ENCODE data around the gene C9.
"Not testable (repeated sequence)": the region's sequence is repeated elsewhere in the genome, so short reads cannot be mapped to it uniquely, and the experiment has no call there.

Gene C9

GRCh38 chr5:39364367-39364766 lies at the start of gene C9:
Gene C9, minus strand, starts transcription at chr5:39364495. Its CDS starts 31 bp downstream, at chr5:39364464.
- no peak for DNase-seq (ENCODE audit: low read depth)

GRCh38 chr5:39413771-39414170 lies 49.5 kb upstream of the C9 start:
- DNase-seq (ENCODE audit: low read depth), result no peak

GRCh38 chr5:39412721-39413394 lies 48.6 kb upstream of the C9 start:
- DNase-seq (ENCODE audit: low read depth), result no peak

- DNase-seq (ENCODE audit: low read depth), result no peak
These were observed 47.7 kb upstream of the C9 start for GRCh38 chr5:39411985-39412384.

DNA sequence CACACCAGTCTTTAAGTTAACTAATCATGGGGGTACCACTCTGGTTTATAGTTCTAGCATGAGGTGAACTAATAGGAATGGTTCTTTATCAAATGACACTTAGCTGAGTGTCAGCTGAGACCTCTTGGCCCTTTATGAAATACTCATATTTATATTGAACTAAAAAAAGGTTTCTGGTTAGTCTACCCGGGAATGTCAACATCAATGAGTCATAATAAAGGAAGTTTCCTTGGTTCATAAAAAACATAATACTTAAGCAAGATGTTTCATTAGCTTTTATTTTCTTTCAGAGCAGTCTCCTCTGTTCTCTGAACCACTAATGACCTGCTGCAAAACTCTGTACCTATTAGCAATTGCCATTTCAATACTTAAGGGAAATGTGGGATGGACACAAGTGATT lies 46.8 kb upstream of the C9 start:
- DNase-seq (ENCODE audit: low read depth), result no peak

DNA sequence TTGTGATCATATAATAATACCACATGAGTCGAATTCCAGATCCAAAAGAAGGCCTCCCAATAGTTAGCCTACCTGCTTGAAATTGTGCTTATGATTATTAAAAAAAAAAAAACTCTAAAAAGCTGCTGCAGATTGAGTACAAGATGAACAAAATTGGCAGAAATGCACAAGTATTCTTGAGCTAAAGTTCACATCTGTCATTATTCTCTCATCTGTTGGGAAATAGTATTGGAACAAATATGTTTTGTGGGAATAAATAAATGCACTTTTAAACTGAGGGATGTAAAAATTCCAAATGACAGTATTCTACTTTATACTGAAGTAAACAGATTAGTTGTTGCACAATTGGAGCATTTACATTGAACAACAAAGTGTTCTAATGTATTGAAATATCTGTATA lies 44.7 kb upstream of the C9 start:
- DNase-seq (ENCODE audit: low read depth), result no peak

DNA sequence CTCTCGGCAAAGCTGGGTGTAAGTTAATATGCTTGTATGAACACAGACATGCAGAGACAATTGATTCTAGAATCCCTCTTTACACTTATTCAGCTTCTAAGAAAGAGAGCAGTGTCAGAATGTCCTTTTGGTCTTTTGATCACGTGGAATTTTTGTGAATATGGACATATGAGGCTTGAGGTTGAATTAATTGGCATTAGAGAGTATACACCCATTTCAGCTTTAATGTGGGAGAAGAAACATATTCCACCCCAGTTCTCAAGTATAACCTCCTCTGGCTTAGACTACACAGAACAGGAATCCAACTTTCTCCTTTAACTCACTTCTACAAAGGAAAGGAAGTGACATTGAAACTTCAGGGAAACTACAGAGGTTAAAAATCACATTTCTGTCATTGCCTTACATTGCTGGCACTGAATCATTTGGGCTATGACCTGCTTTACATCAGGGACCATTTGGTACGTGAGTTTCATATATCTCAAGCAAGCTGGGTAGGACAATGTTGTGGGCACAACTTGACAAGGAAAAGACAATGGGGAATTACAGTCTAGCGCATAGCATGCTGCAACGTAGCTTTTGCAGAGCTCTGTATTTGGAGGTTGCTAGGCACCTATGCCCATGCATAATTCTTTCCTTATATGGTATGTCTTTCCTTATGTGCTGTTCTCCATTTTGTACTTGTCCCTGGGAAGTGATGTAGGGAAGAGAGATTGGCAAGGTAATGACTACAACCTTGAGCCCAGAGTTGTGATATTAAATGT lies 41.0 kb upstream of the C9 start:
- no peak for DNase-seq (ENCODE audit: low read depth)

GRCh38 chr5:39403761-39404160 lies 39.5 kb upstream of the C9 start:
- DNase-seq (ENCODE audit: low read depth), result not testable (repeated sequence)

- DNase-seq (ENCODE audit: low read depth), result not testable (repeated sequence)
These were observed 37.8 kb upstream of the C9 start for GRCh38 chr5:39402140-39402539.

- DNase-seq (ENCODE audit: low read depth), result no peak
These were observed 36.7 kb upstream of the C9 start for GRCh38 chr5:39400713-39401578.

- no peak for DNase-seq (ENCODE audit: low read depth)
These were observed 35.1 kb upstream of the C9 start for GRCh38 chr5:39399135-39400036.

GRCh38 chr5:39396843-39397242 lies 32.5 kb upstream of the C9 start:
- DNase-seq (ENCODE audit: low read depth), result no peak

GRCh38 chr5:39395521-39395920 lies 31.2 kb upstream of the C9 start:
- DNase-seq (ENCODE audit: low read depth), result no peak

DNA sequence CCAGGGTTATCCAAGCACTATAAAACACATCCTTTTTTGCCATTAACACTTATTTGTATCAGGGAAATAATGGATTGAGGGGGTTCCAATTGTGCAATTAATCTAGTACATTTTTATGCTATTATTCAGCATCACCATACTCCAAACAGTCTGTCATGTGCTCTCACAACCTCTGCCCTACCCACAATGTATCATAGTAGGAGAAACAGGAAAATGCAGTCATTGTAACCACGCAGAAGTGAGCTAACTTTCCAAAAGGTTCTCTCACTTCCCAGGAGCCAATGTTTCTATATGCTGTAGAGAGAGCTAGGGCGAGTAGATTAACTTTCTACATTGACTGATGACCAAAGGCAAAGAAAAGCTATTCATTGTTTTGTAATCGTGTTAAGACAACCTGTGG lies 30.7 kb upstream of the C9 start:
- DNase-seq (ENCODE audit: low read depth), result no peak

GRCh38 chr5:39390945-39391344 lies 26.6 kb upstream of the C9 start:
- DNase-seq (ENCODE audit: low read depth), result no peak

DNA sequence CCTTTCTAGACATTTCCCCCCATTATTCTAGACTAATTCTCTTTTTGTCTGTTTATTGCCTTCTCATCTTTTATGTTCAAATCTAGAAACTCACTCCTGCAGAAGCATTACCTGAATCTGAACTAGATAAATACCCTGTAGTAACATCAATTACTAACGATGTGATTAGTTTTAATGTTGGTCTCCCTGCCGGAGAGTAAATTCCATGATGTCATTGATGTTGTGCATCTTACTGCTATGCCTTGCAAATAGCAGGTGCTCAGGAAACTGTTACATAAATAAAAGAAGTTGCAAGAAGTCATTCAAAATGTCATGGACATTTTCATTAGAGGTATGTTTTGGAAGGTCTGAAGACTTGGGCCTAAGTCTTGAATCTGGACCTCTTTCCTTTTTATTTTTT lies 23.0 kb upstream of the C9 start:
- DNase-seq (ENCODE audit: low read depth), result no peak

DNA sequence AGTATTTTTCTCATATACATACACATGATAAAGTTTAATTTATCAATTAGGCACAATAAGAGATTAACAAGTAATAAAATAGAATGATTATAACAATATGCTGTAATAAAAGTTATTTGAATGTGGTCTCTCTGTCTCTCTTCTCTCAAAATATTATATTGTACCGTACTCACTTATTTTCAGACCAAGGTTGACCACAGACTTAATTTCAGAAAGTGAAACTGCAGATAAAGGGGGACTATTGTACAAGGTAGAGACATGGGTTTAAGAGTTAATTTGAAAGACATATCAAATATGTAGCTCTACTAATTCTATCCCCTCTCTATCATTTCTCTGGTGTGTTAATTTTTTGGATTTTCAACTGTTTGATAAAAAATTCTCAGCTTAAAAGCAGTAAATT lies 20.0 kb upstream of the C9 start:
- no peak for DNase-seq (ENCODE audit: low read depth)

DNA sequence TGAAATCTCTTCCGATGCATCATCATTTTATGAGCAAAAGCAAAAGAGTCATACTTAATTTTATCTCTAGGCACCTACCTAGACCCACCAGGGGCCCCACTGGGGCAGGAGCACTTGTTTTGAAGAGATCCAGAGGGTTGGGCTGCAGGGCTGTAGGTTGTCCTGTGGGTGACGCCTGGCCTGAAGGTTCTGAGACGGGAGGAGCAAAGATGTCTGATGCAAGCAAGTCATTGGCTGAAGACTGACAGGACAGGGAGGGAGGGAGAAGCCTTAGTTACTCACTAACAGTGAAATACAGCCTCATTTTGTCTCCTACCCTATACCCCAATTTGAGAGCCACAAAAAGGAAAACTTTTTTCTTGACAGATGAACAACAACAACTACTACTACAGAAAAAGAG lies 17.1 kb upstream of the C9 start:
- no peak for DNase-seq (ENCODE audit: low read depth)

DNA sequence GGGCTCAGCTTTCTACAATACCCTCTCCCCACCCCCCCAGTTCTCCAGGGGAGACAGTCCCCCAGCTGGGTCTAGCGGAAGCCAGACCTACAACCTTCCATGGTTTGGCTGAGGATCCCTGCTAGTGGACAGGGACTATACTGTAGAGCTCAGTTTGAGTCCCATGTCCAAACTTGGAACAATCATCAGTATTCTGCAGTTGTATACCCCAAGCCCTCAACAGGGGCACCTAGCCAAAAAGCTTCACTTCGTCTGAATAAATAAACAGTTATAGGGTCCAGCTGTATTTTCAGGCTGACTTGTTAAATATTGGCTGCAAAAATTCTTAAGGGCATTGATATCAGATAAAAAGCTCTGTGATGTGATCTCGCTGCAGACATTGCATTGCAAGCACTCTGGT lies 15.4 kb upstream of the C9 start:
- DNase-seq (ENCODE audit: low read depth), result no peak

DNA sequence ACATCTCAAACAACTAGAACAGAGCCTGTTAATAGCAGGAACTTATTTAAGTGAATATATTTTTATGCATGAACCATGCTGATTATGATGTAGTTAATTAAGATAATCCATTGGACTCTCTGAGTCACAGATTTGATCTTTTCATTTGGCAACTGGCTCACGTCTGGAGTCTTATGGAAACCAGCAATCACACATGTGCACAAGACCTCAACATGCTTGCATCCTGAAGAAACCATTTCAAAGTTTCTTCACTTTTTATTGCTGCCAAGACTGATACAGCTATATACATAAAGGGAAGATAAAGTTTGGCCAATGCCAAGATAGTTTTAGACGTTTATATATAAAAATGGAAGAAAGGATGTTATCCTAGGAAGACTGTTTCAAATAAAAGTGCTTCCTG lies 13.3 kb upstream of the C9 start:
- no peak for DNase-seq (ENCODE audit: low read depth)

DNA sequence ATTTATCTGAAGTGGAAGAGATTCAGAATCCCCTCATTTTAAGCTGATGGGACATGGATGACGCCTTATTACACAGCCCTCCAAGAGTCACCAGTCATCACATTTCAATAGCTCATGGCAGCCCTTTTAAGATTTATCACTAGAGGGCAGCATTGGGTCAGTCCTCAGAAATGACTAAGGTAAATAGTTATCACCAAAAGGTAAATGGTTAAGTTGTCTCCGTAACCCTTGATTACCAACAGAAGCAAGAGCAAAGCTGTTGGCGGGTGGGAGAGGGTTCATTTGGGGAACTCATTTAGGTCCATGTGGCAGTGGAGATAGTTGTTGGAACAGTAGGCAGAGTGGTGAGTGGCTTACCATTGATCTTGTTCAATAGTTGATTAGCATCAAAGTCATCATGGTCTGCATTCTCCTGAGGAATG lies 12.0 kb upstream of the C9 start:
- no peak for DNase-seq (ENCODE audit: low read depth)

DNA sequence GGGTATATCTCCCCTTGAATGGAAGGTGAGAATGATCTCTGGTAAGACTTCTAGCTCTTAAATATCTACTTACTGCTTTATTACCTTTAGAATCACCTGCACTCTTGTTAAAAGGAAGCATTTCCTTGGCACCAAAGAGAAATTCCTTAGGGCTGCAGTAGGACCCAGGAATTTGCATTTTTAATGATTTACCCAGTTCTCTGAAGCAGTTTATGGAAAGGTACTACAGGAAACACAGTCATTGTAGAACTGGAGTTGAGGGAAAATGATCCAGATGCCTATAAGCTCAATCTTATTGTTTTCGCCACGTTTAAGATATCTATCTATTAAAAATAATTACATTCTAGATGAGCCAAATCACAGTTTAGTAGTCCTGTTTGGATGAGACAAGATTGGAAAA lies 9.5 kb upstream of the C9 start:
- no peak for DNase-seq (ENCODE audit: low read depth)

Measured in stimulated activated CD8-positive, alpha-beta memory T cell treated with anti-CD3 and anti-CD28 coated beads, Interleukin-12 subunit alpha, Interleukin-12 subunit beta, amount 100 ng/mL, for 1 hour (primary cell).